HCT116 (cell line): ENCODE data around the gene CSRP1. TPM values are rescaled to one million over a fixed set of nuclear protein-coding genes. Genes with fewer than 3 reads are reported as not detected.
A peak's percentile ranks its signal among the peaks of the same experiment; 100 is the strongest.

Experiments used
- ATAC-seq: fragments of 200-7000 bp; cut with Tn5 transposase; 2 replicates; pipeline ENCODE4 v1.9.1; 2020; ENCODE audit warnings: mild to moderate bottlenecking, moderate library complexity
- BruUV-seq: library from RNA; stranded (reverse); fragments of 400-500 nt; replicated peaks from 2 replicates; lab custom pipeline; 2021; lab: Mats Ljungman, UMichigan
- CTCF ChIA-PET: fragments of 300-600 bp; sonication (Branson Sonifier 250); formaldehyde crosslinking; loops from one replicate; lab custom pipeline; 2021; ENCODE audit warnings: antibody characterized with exemption; lab: Charles Lee
- POLR2A ChIA-PET: fragments of 300-600, 350-600 bp; sonication (Branson Sonifier 250); formaldehyde crosslinking; loops from one replicate; lab custom pipeline; 2021; ENCODE audit warnings: antibody characterized with exemption; lab: Charles Lee
- RAD21 ChIA-PET, 2 experiments: fragments of 300-600 bp; sonication (Branson Sonifier 250); formaldehyde crosslinking; loops; one replicate each; lab custom pipeline; 2023; ENCODE audit warnings: low total read pairs in 2 of 2; ENCODE audit not compliant: uncharacterized antibody in 2 of 2, unreplicated experiment in 2 of 2, low non-redundant PET in 1 of 2; lab: Charles Lee
- DNase-seq: peaks from one replicate; pipeline ENCODE4 v3.0.0-alpha.2; 2010; ENCODE audit warnings: low read depth, low spot score
- H2AFZ ChIP-seq: fragments of 200-600 bp; shearing (Covaris generic), sonication (generic); 2 replicates; pipeline ENCODE4 v1.6.1; 2017; ENCODE audit warnings: low read depth, mixed run types, mixed read lengths, antibody characterized with exemption, low read length; ENCODE audit not compliant: poor library complexity, severe bottlenecking
- H3K27ac ChIP-seq: 2 replicates; pipeline ENCODE4 v1.5.1; 2012; ENCODE audit warnings: low read depth, low read length
- H3K27me3 ChIP-seq: fragments of 200-600 bp; sonication (generic); 2 replicates; pipeline ENCODE4 v1.6.1; 2016; ENCODE audit warnings: mixed run types, low read length, mixed read lengths; ENCODE audit not compliant: insufficient read depth
- H3K36me3 ChIP-seq, 2 experiments: fragments of 200-500 bp in 1 of 2; fragments of 200-600 bp in 1 of 2; sonication (Bioruptor generic) in 1 of 2; sonication (generic) in 1 of 2; 2 replicates each; pipeline versions ENCODE4 v1.5.1 to v1.6.1; 2014 to 2016; ENCODE audit warnings: low read length in 2 of 2, inconsistent platforms in 1 of 2, mixed read lengths in 1 of 2, mixed run types in 1 of 2; ENCODE audit not compliant: insufficient read depth in 2 of 2, control insufficient read depth in 1 of 2
- H3K4me1 ChIP-seq, 2 experiments: fragments of 200-600 bp in 1 of 2; sonication (generic) in 1 of 2; 2 replicates each; pipeline versions ENCODE4 v1.5.1 to v1.6.1; 2012 to 2017; ENCODE audit warnings: low read length in 2 of 2, inconsistent platforms in 1 of 2, mild to moderate bottlenecking in 1 of 2, mixed read lengths in 1 of 2, mixed run types in 1 of 2, moderate library complexity in 1 of 2; ENCODE audit not compliant: insufficient read depth in 2 of 2, control insufficient read depth in 1 of 2
- H3K4me2 ChIP-seq: fragments of 200-600 bp; sonication (generic); 2 replicates; pipeline ENCODE4 v1.6.1; 2017; ENCODE audit warnings: mixed run types, low read length, mixed read lengths
- H3K4me3 ChIP-seq, 2 experiments: fragments of 200-600 bp in 1 of 2; sonication (generic) in 1 of 2; replicated peaks in 1 of 2; 2 replicates each; pipeline ENCODE4 v1.5.1; 2011 to 2016; ENCODE audit warnings: low read length in 2 of 2, control low read depth in 1 of 2, low read depth in 1 of 2, mild to moderate bottlenecking in 1 of 2, mixed read lengths in 1 of 2, mixed run types in 1 of 2
- H3K79me2 ChIP-seq: fragments of 200-600 bp; sonication (generic); 2 replicates; pipeline ENCODE4 v1.6.1; 2017; ENCODE audit warnings: mild to moderate bottlenecking, mixed run types, low read length, moderate library complexity, mixed read lengths; ENCODE audit not compliant: insufficient read depth
- H3K9ac ChIP-seq: fragments of 200-600 bp; sonication (generic); 2 replicates; pipeline ENCODE4 v1.6.1; 2016; ENCODE audit warnings: low read length, mixed read lengths
- H3K9me2 ChIP-seq: fragments of 200-600 bp; sonication (generic), shearing (Covaris generic); 2 replicates; pipeline ENCODE4 v1.6.1; 2017; ENCODE audit warnings: mixed run types, mild to moderate bottlenecking, moderate library complexity; ENCODE audit not compliant: insufficient read depth
- H3K9me3 ChIP-seq, 2 experiments: fragments of 200-500 bp in 1 of 2; fragments of 200-600 bp in 1 of 2; sonication (Bioruptor generic) in 1 of 2; sonication (generic) in 1 of 2; 2 replicates each; pipeline ENCODE4 v1.6.1; 2014 to 2017; ENCODE audit warnings: low read length in 2 of 2, mixed read lengths in 2 of 2, inconsistent platforms in 1 of 2, low read depth in 1 of 2, mild to moderate bottlenecking in 1 of 2, mixed run types in 1 of 2, moderate library complexity in 1 of 2; ENCODE audit not compliant: control insufficient read depth in 1 of 2, insufficient read depth in 1 of 2
- H4K20me1 ChIP-seq: fragments of 200-600 bp; sonication (generic), shearing (Covaris generic); 2 replicates; pipeline ENCODE4 v1.6.1; 2017; ENCODE audit warnings: mixed run types, mild to moderate bottlenecking, moderate library complexity; ENCODE audit not compliant: insufficient read depth
- ELF1 ChIP-seq: IDR thresholded peaks from 2 replicates; pipeline ENCODE4 v1.6.1; 2012; ENCODE audit warnings: low read depth, borderline replicate concordance
- EZH2 ChIP-seq: fragments of 200-600 bp; sonication (generic); IDR thresholded peaks from 2 replicates; pipeline ENCODE4 v1.6.1; 2017; ENCODE audit warnings: antibody characterized with exemption, mixed run types
- EZH2phosphoT487 ChIP-seq: fragments of 200-600 bp; IDR thresholded peaks from 2 replicates; pipeline ENCODE4 v1.6.1; 2018; ENCODE audit warnings: antibody characterized with exemption, borderline replicate concordance
- FOSL1 ChIP-seq: IDR thresholded peaks from 2 replicates; pipeline ENCODE4 v1.6.1; 2012; ENCODE audit warnings: low read depth
- JUND ChIP-seq: IDR thresholded peaks from 2 replicates; pipeline ENCODE4 v1.6.1; 2012
- POLR2A ChIP-seq: IDR thresholded peaks from 2 replicates; pipeline ENCODE4 v1.7.0; 2011; ENCODE audit warnings: borderline replicate concordance; ENCODE audit not compliant: insufficient read depth, insufficient read length; ENCODE audit errors: extremely low read depth
- POLR2AphosphoS5 ChIP-seq: IDR thresholded peaks from 2 replicates; pipeline ENCODE4 v1.6.1; 2011; ENCODE audit warnings: mild to moderate bottlenecking, low read depth, low read length, moderate library complexity
- RAD21 ChIP-seq: IDR thresholded peaks from 2 replicates; pipeline ENCODE4 v1.6.1; 2012; ENCODE audit warnings: low read depth, mild to moderate bottlenecking
- SIN3A ChIP-seq: IDR thresholded peaks from 2 replicates; pipeline ENCODE4 v1.6.1; 2012; ENCODE audit warnings: low read depth
- SP1 ChIP-seq: IDR thresholded peaks from 2 replicates; pipeline ENCODE4 v1.6.1; 2012; ENCODE audit warnings: low read depth
- ZFX ChIP-seq: fragments of 450-650 bp; IDR thresholded peaks from 2 replicates; pipeline ENCODE4 v1.6.1; 2017
- ZNF274 ChIP-seq: fragments of 200-500 bp; sonication (Bioruptor generic); IDR thresholded peaks from 2 replicates; pipeline ENCODE4 v1.6.1; 2014; ENCODE audit warnings: mild to moderate bottlenecking, low read depth, low read length, inconsistent platforms
- intact Hi-C: fragments of 100-400 bp; cut with micrococcal nuclease; formaldehyde crosslinking; loops from 2 replicates; pipeline ENCODE4 v1.10.0; 2022
- total RNA-seq: library from RNA; stranded (reverse); gene quantifications from one replicate; pipeline ENCODE4 v1.2.1, GENCODE V29; 2021; ENCODE audit not compliant: unreplicated experiment
- TF ChIP-seq, protein P1 (sequence below), 3 experiments: fragments of 200-600 bp in 1 of 3; sonication (generic) in 1 of 3; IDR thresholded peaks in 2 of 3; conservative IDR thresholded peaks in 1 of 3; 2 replicates each; pipeline ENCODE4 v1.5.1; 2012 to 2017; ENCODE audit warnings: low read depth in 2 of 3, low read length in 2 of 3, antibody characterized with exemption in 1 of 3, borderline replicate concordance in 1 of 3, control low read depth in 1 of 3, mild to moderate bottlenecking in 1 of 3, mixed read lengths in 1 of 3, mixed run types in 1 of 3, moderate library complexity in 1 of 3; ENCODE audit not compliant: insufficient read depth in 1 of 3

CSRP1 gene
- total RNA-seq, 1 experiment from 2014 or later, result 51.7 TPM

DNA sequence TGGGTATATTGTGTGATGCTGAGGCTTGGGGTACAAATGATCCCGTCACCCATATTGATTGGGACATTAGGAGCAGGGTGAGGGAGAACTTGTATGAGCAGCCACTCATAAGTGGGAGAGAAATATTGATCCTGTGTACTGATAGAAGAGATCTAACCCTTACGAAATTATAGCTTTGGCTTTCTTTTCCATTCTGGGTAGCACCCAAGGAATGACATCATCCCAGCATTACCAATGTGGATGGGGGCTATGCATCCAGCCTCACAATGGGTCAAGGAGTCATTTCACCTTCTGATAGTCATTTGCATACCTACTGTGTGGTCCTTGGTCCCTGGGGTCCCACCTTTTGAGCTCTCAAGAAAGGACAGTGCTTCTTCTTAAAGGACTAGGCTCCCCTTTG is 30.1 kb upstream of the CSRP1 start (continued):
- TF ChIP-seq, protein P1, sequence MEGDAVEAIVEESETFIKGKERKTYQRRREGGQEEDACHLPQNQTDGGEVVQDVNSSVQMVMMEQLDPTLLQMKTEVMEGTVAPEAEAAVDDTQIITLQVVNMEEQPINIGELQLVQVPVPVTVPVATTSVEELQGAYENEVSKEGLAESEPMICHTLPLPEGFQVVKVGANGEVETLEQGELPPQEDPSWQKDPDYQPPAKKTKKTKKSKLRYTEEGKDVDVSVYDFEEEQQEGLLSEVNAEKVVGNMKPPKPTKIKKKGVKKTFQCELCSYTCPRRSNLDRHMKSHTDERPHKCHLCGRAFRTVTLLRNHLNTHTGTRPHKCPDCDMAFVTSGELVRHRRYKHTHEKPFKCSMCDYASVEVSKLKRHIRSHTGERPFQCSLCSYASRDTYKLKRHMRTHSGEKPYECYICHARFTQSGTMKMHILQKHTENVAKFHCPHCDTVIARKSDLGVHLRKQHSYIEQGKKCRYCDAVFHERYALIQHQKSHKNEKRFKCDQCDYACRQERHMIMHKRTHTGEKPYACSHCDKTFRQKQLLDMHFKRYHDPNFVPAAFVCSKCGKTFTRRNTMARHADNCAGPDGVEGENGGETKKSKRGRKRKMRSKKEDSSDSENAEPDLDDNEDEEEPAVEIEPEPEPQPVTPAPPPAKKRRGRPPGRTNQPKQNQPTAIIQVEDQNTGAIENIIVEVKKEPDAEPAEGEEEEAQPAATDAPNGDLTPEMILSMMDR (IDR thresholded peaks at IDR 0.05 in 2 of 3, conservative IDR thresholded peaks at IDR 0.05 in 1 of 3; ENCODE audit: borderline replicate concordance in 1 of 3, insufficient read depth in 1 of 3, low read depth in 2 of 3, low read length in 2 of 3), result no peak
- TF ChIP-seq EZH2, result no peak

DNA sequence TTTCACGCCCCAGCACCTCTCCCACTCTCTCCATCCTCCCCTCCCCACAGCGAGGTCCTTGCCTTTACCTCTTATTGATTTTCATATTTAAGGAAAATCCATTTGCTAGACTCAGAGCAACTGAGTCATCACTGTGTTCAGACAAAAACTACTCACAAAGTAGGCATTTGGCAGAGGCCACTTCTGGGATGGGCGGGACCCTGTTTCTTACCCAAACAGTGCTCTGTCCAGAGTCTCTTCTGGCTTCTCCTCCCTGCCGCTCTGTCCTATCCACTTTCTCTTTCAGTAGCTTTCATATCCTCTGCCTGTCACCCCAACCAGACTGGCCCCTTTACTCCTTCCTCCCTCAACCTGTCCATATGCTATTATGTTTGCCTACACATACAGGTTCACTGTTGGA is 29.6 kb upstream of the CSRP1 start:
- peak; percentile 35 for DNase-seq
- BruUV-seq, result no TSS peak

More for the DNA sequence above, 29.6 kb upstream of the CSRP1 start:
- Histone ChIP-seq H3K27ac (no peak overlapping the region), H3K79me2 (no peaks in the 10 kb centered on the region), H3K27me3 (no peaks in the 10 kb centered on the region), H3K36me3 (no peaks in the 10 kb centered on the region), H3K4me2 (peak overlapping the region; percentile 65), H3K9me3 (no peaks in the 10 kb centered on the region), H3K4me3 (peak overlapping the region in 1 of 2 experiments; percentile 3; a peak in 1 of 4 replicates), H3K9me2 (no peaks in the 10 kb centered on the region), H2AFZ (no peak overlapping the region), H4K20me1 (no peaks in the 10 kb centered on the region), H3K9ac (no peak overlapping the region), H3K4me1 (peaks cover 24 to 52% of the 10 kb centered on the region in 2 experiments)
- ChIA-PET RAD21 (no interaction called here), CTCF (interaction anchor here (1.1 to 2.2 kb wide), 2 partner anchors 24 to 25 kb away, joined by 3 to 6 read pairs; no protein-coding TSS in a partner anchor), POLR2A (no interaction called here)
- TF ChIP-seq FOSL1 (peak; percentile 78), ELF1 (no peak), EZH2phosphoT487 (no peak), ZFX (no peak), RAD21 (no peak), JUND (peak; percentile 84), ZNF274 (no peak), EZH2 (no peak), POLR2A (no peak), POLR2AphosphoS5 (peak; percentile 29; the same call in 1 of the 2 replicates), SIN3A (peak; percentile 46; the same call in 1 of the 2 replicates), SP1 (peak; percentile 78)
- intact Hi-C loops, result no loop called here
- peak; percentile 31 for ATAC-seq
